ENCODE data around the gene COX5A.
A peak's percentile ranks its signal among the peaks of the same experiment; 100 is the strongest.

The COX5A gene

DNA sequence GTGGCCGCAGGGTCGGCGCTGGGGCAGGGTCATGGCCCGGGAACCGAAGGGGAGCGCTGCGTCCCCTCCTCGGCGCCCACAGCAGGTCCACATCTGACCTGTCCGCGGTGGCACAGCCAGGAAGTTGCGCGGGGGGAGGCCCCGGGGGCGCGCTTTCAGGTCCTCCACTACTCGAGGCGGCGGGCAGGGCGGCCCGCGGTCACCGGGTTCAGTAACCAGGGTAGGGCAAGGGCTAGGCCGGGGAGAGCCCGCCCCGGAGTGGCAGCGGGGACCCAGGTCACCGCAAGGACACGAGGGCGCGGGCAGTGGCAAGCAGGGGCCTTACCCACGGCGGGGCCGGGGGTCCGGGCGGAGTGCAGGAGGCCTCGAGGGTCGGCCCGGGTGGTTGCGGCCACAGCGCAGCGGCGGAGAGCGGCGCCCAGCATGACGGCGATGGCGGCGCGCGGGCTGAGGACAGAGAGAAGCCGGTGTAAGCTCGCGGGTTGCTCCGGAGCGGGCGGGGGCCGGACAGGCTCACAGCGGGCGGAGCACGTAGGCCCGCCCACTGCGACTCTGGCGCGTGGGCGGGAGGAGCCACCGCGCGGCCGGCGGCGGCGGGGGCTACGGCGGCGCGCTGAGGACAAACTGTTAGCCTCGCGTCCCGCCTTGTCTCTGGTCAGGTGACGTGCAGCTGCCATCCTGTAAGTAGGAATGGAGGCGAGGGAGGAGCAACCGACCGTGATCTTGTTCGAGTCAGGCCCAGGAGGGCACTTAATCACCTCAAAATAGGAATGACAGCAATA is at the start of gene COX5A:
Gene COX5A, minus strand, starts transcription at position 484 of the 782 bp plus-strand sequence. Its CDS starts 59 bp downstream, at position 425.
- peak; percentile 94 for DNase-seq

DNA sequence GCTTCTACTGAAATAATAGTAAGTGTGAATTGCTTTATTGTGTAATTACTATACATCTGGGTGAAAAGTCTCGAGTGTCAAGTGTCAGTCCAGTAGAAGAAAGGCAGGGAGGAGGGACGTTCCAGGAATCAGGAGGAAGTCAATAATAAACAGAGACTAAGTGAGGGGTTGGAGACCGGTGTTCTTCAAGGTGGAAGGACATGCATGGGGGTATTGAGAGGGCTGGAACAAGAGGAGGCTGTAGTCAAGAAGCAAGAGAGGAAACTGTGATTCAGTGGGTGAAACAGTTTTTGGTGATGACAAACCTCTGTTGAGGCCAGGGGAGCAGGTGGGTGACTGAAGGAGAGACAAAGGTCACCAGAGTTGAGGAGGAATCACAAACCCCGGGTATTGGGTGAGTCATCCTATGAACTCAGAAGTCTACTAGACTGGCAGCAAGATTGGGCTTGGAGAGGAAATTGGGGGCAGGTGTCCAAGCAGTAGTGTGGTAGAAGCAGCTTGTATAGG is 45.9 kb upstream of the COX5A start:
- DNase-seq: peak; percentile 72

DNA sequence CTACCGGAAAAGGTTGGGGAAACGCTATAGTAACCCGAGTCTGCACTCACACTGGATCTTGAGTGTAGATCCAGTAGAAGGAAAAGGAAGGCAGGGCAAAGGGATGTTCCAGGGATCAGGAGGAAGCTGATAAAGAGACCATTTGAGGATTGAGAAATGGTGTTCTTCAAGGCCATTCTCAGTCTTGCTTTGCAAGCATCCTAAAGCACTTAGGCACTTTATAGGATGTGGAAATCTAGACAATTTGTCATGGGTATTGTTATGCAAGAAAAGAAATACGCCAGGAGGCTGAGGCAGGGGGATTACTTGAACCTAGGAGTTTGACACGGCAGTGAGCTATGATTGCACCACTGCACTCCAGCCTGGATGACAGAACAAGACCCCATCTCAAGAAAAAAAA is 44.3 kb upstream of the COX5A start:
- DNase-seq: no peak

DNA sequence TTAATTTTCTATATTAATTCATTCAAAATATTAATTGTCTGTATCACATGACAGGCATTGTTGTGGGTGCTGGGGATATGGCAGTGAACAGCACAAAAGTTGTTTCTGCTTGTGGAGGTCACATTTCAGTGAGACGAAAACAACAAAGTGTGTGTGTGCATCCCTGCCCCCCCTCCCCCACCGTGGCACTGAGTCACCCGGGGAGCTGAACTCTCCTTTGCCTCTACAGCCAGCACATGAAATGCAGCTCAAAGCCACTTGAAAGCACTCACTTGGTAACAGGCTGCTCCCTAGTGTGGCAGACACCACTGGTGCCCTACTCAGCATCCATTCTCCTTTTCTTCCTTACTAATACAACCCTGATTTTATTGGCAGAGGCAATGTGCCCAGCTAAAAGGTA is 40.6 kb upstream of the COX5A start:
- peak; percentile 63 for DNase-seq

DNA sequence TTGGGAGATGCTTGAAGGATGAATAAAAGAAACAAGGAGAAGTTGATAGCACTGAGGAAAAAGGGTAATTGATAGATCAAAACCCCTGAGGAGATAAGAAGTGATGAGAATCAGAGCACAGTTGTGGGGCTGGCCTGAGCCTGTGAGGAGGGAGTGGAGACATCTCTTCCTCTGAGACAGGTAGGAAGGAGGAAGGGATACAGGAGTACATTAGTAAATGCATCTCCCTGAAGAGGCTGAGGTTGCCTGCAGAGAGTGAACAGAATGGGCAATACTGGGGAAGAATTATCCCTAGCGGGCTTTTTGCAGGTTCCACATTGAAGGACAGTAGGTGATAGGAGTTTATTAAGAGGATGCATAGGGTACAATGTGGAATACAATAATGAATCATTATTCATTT is 40.2 kb upstream of the COX5A start:
- no peak for DNase-seq

DNA sequence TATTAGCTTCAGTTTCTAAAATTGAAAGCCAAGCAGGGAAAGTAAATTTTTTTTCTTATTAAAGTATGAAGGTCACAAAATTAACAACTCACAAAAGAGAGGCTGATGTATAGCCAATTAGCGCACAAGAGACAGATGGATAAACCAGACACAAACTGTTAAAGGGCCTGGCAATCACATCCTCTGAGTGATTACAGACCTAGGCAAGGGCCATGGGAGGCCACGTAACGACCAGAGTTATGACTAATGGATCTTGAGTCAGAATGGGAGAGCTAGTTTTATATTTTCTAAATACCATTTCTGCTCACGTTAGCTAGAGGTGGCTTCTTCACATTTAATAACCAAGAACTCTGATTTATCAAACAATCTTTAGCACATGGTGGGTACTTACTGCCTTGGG is 39.7 kb upstream of the COX5A start:
- peak; percentile 51 for DNase-seq

DNA sequence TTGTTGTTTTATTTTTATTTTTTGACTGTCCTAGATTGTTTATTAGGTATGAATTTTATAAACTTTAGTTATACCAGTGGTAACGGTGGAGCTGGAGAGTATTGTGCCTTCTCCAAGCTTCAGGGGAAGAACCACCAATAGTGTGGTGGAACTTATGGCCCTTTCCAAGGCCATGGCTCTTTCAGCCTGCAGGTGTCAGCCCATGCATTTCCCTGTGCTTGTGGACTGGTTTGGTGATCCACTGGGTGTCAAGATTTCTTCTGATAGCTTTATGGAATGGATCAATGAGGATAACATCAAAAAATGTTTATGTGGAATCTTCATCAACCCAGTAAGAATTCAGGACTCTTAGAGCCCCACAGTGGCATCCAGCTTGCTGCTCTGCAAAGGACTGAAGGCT is 38.3 kb upstream of the COX5A start:
- DNase-seq: no peak

DNA sequence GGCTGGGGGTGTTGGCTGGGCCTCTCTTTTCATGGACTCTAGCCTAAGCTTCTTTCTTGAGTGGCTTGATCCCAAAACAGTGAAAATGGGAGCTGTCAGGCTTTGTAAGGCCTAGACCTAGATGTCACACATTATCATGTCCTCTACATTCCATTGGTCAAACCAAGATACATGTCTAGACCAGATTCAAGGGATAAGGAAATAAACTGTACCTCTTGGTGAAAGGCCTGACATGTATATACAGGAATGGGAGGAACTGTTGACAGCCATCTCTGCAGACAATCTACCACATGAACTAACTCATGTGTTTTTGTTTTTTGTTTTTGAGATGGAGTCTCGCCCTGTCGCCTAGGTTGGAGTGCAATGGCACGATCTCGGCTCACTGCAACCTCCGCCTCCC is 29.8 kb upstream of the COX5A start:
- no peak for DNase-seq

DNA sequence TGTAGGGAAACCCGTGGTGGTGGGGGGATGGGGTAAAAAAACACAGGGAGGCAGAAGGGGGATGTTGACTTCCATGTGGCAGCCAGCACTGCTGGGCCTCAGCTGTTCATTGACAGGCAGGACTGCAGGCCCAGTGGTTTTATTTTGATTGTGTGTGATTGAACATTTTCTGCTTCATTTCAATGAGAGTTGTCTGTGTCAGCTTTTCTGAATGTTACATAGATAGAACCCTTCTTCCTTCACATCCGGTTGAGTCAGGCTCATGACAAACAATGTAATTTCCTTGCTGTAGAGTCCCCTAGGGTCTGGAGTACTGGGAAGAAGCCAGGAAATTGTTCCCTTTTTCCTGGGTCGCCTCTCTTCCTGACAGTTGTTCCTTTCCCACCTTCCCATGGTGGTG is 26.9 kb upstream of the COX5A start:
- no peak for DNase-seq

DNA sequence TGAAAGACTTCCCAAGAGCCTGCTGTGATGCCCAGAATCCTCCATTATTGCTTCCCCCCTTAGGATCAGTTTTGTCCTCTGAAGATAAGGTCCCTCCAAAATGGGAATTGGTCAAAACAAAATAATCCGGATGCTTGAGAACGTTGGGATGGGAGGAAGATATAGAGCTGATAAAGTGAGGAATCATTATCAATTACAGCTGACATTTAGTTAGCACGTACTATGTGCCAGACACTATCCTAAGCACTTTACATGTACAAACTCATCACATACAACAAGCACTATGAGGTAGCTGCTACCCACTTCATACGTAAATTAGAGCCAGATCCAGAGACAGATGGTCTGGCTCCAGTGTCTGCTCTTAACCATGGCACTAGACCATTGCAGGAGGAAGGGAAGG is 25.3 kb upstream of the COX5A start:
- DNase-seq: no peak

DNA sequence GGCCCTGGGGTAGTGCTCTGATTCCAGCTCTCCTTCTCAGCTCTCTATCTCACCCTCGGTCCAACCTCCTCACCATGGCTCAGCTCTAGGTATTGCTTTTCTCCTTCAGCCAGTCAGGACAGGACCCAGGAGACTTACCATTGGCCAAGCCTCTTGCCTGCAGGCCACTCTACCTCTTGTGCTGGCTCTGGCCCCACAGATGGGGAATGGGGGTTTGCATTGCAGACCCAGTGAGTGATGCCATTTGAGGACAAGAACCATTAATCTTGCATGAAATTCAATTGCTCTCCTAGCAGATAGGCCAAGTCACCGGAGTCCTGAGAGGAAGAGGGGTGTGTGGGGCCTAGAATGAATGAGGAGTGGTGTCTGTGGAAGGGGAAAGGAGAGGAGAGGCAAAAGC is 24.8 kb upstream of the COX5A start:
- no peak for DNase-seq

DNA sequence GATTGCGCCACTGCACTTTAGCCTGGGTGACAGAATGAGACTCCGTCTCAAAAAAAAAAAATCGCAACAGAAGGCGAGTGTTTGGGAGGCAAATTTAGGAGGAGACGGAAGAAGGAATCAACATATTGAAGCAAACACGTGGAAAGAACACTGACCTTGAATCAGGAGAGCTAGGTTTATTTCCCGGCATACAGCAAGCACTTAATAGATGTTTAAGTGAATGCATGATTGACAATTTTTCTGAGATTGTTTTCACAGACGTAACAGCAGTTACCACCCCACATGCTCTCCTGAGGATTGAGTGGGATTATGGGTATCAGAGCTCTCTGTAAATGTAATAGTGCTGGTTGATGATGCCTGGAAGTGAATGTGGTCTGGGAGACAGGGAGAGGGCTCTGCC is 24.3 kb upstream of the COX5A start:
- DNase-seq: no peak

DNA sequence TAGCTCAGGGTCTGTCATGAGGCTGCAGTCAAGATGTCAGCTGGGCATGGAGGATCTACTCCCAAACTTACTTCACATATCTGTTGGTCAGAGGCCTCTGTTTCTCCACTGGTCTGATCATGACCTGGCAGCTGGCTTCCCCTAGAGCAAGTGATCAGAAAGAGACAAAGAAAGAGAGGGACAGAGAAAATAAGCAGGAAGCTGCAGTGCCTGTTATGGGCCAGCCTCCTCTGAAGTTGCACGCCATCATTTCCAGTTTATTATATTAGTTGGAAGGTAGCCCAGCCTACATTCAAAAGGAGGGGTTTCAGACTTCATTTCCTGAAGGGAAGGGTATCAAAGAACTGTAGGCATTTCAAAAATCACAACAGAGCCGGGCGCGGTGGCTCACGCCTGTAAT is 23.7 kb upstream of the COX5A start:
- DNase-seq: no peak

DNA sequence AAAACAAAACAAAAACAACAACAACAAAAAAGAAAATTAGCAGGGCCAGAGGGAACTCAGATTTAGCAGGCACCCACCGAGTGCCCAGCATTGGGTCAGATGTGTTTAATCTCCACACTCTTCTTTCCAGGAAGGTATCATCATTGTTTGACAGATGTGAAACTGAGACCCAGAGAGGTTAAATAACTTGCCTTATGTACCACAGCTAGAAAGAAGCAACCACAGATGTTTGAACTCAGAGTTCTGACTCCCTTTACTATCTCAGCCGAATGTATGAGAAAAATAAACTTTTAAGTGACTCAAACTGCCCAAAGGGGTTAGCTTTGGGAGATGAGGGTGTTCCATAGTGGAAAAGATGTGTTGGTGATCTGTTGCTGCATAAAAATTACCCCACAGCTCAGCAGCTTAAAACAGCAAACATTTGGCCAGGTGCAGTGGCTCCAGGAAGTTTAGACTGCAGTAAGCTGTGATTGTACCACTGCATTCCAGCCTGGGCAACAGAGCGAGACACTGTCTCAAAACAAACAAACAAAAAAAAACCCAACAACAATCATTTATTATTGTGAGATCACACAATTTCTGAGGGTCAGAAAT is 23.2 kb upstream of the COX5A start:
- peak; percentile 28 for DNase-seq

DNA sequence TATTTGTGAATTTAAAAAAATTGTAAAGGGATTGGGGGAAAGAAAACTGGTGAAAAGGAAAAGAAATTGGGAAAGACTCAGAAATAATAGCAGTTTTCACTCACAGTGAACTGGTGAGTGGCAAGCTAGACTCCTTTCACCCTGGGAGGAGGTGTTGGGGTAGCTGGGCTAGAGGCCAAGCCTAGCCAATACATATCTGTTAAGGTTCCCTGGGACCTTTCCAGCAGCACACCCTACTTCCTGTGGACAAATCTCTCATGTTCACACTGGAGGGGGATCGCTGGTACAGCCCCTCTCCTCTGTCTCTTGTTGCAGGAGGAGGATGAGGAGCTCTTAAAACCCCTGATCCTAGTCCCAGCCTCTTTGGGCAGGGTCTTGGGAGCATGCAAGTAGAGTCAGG is 22.4 kb upstream of the COX5A start:
- no peak for DNase-seq

DNA sequence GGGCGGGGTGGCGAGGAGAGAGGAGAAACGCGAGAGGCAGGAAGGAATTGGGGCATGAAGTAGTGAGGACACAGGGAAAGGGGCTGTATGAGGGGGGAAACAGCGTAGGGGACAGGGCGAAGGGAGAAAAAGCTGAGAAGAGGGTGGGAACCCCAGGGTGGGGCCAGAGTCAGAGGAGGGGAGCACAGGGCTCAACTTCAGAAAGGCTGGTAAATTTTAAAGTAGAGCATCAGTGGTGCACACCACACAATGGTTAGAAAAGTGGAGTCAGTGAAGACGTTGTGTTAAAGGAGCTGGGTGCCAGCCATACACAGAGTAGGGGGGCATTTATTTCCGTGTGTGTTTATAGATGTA is 21.7 kb upstream of the COX5A start:
- DNase-seq: no peak

DNA sequence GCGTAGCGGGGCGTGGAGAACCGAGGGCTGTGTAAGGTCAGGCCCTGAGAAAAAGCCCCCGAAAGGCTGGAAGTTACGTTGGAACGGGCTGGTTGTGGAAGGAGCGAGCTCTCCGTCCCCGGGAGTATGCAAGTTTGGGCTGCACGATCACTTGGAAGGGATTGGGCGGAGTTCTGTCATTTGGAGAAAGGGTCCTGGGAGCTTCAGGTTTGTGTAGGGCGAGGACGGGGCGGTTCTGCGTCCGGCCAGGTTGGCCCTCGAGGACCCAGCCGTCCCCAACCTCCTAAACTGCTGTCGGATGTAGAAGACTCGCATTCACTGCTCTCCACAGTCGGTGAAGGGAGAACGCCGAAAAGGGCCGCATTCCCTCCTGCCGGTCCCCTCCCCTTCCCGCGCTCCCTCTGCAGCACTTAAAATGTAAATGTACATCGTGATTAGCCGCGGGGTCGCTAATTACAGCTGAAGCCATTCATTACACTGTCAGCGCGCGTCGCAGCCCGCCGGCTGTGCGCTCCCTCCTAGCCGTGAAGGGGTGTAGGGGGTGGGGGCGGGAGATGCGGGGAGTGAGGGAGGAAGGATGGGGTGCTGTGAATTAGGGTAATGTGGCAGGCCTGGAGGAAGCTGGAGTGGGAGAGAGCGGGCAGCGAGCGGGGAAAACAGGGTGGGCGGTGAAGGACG is 21.2 kb upstream of the COX5A start:
- DNase-seq: no peak

DNA sequence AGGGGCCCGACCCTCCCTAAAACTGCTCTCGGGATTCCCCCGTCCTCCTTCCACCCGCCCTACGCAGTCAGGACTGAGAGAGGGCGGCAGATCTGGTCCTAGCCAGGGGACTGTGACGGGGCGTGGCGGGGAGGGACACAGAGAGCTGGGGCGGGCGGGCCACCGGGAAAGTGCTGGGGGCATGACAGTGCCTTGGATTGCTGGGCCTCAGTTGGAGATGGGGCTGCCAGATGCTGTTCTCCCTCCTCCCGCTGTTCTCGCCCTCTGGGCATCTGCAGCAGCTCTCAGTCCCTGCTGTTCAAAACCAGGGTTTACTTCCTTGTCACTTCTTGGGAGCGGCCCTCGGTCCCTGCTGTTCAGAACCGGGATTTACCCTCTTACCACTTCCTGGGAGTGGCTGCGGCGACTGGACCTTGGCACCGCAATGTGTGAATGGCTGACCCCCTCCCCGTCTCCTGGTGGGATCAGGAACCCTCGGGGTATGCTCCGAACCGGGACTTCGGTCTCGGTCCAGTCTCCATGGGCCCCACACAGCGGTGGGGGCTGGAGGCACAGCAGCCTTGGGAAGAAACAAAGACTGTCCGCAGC is 20.5 kb upstream of the COX5A start:
- DNase-seq: peak; percentile 40

DNA sequence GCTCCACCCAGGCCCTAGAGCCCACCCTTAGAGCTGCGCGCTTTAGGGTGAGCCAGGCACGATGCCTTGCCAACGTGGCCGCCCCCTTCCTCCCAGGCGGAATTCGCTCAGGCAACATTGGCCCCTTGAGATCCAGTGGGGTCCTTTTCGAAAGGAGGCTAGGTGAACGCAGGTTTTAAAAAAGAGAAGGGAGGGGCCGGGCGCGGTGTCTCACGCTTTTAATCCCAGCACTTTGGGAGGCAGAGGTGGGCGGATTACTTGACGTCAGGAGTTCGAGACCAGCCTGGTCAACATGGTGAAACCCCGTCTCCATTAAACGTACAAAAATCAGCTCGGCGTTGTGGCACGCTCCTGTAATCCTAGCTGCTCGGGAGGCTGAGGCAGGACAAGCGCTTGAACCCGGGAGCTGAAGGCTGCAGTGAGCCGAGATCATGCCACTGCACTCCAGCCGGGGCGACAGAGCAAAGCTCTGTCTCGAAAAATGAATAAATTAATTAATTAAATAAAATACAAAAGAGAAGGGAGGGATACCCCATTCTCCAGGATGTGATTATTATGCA is 19.7 kb upstream of the COX5A start:
- peak; percentile 15 for DNase-seq

DNA sequence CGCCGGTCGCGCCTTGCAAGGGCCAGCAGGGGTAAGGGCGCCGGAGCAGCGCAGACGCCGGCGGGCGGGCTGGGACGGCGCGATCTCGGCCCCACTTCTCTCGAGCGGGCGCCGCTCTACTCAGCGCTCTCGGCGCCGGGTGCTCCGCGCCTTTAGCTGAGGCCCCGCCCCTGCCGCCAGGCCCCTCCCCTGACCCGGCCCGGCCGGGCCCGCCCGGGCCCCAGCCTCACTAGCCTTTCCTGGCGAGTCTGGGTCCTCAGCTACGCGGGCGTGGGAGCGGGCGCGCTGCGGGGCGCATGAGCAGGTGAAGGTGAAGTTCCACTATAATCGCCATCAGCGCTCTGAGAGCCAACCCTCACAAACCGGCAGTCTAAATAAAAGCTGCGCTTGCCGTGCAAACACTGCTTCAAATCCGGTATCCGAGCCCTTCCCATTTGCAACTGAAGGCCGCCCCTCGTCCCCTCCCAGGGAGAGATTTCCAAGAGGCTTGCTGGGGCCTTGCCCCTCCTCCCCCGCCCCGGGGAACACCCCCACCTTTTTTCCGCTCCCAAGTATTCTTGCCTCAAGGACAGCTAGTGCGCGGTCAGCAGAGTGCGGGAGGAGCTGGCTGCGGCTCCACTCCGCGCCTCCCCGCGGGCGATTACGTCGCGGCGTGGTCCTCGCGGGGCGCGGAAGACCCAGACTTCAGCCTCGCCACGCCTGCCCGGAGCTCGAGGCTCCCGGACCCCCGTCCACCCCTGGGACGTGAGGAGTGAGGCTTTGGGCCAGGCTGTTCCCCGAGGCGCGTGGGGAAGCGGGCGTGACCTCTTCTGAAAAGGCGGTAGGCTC is 19.0 kb upstream of the COX5A start, which contains the start of gene RPP25:
Gene RPP25, minus strand, starts transcription at position 125 of the 828 bp plus-strand sequence. CDS start 189 bp downstream, outside the sequence.
- DNase-seq: peak; percentile 88

DNA sequence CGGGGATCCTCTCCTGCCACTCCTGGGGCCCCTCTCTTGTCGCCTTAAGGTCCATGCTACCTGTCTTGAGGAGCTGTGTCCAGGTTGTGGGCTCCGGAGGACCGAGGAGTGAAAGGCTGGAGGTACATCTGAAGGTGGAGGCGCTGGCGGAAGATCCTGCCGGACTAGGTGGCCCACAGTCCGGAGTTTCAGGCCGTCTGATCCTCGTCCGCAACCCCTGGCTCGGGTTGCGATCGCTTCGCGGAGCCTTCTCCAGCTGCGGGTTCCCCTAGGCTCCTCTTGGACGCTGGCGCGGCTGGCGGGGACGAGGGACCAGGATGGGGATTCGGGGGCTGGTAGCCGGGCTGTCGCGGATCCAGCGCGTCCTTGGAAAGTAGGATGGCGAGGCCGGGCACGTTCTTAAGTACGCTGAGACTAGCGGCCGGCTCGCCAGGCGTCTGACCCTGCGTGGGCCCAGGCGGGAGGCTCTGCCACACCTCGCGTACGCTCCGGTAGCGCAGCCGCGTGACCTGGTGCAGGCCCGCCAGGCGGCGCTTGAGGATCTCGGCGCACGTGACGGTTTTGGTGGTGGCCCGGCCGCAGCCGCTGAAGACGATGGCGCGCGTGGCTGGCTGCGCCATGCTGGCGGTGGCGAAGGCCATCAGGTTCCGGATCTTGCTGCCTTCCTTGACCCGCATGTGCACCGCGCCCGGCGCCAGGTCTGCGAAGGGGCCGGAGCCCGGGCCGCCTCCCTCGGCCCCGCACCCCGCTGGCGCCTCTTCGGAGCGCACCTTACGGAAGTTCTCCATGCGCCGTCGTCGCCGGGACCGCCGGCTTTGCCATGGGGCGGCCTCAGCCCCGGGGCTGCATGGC is 18.1 kb upstream of the COX5A start:
- peak; percentile 86 for DNase-seq

Data from stimulated activated CD4-positive, alpha-beta T cell treated with anti-CD3 and anti-CD28 coated beads, Interleukin-15, amount 100 ng/mL, for 24 hours (primary cell).